NB4 (cell line): ENCODE data around the gene NBPF4.
A peak's percentile ranks its signal among the peaks of the same experiment; 100 is the strongest.

ENCODE experiments used
- DNase-seq: peaks from one replicate; pipeline ENCODE4 v3.0.0; 2010; ENCODE audit warnings: low read depth
- H3K4me3 ChIP-seq: one replicate; pipeline ENCODE4 v1.5.1; 2011; ENCODE audit warnings: mild to moderate bottlenecking, low read depth, low read length, moderate library complexity
- CTCF ChIP-seq: IDR thresholded peaks from one replicate; pipeline ENCODE4 v1.5.1; 2012; ENCODE audit warnings: low read depth, low read length
- MAX ChIP-seq: IDR thresholded peaks from 2 replicates; pipeline ENCODE4 v1.6.1; 2011; ENCODE audit warnings: low read depth, low read length
- MYC ChIP-seq: IDR thresholded peaks from 2 replicates; pipeline ENCODE4 v1.6.1; 2011; ENCODE audit warnings: low read depth, low read length
- POLR2A ChIP-seq: IDR thresholded peaks from 2 replicates; pipeline ENCODE4 v1.6.1; 2011; ENCODE audit warnings: mild to moderate bottlenecking; ENCODE audit not compliant: insufficient read length; ENCODE audit errors: extremely low read depth

The NBPF4 gene

GRCh38 chr1:108199781-108200686, 43.8 kb downstream of the NBPF4 start, which contains the start of gene SLC25A24:
Gene SLC25A24, minus strand, starts transcription at chr1:108200343. Its CDS starts 205 bp downstream, at chr1:108200138.
- DNase-seq = peak; percentile 77
- TF ChIP-seq MYC = no peak
- peak; percentile 25 for TF ChIP-seq POLR2A
- TF ChIP-seq CTCF = no peak
- TF ChIP-seq MAX = no peak
- peak within 1 kb of the TSS; percentile 74 for H3K4me3 ChIP-seq

- peak overlapping the region; percentile 71 for H3K4me3 ChIP-seq
- peak; percentile 26 for DNase-seq
- TF ChIP-seq MYC (no peak), CTCF (no peak), MAX (no peak), POLR2A (no peak)
Measured at GRCh38 chr1:108199201-108199691, 44.6 kb downstream of the NBPF4 start.

- no peak overlapping the region for H3K4me3 ChIP-seq
- peak; percentile 19 for DNase-seq
- TF ChIP-seq POLR2A (no peak), MAX (no peak), CTCF (no peak), MYC (no peak)
Measured at GRCh38 chr1:108194051-108194450, 49.8 kb downstream of the NBPF4 start.

- no peak for TF ChIP-seq CTCF
- TF ChIP-seq MYC = no peak
- no peak for TF ChIP-seq MAX
- TF ChIP-seq POLR2A = no peak
- no peak for DNase-seq
Measured at GRCh38 chr1:108193333-108193732, 50.5 kb downstream of the NBPF4 start.

GRCh38 chr1:108192581-108192980, 51.3 kb downstream of the NBPF4 start:
- DNase-seq = no peak
- no peak for TF ChIP-seq POLR2A
- no peak for TF ChIP-seq CTCF
- TF ChIP-seq MYC = no peak
- no peak for TF ChIP-seq MAX
- no peak overlapping the region for H3K4me3 ChIP-seq

More at GRCh38 chr1:108193333-108193732, 50.5 kb downstream of the NBPF4 start:
- no peak overlapping the region for H3K4me3 ChIP-seq
